Fibroblast of skin of left quadriceps (primary cell): ENCODE data around the gene HEG1.

Experiments
- DNase-seq, 2 experiments: peaks; one replicate each; pipeline ENCODE4 v3.0.0-alpha.2; 2013; ENCODE audit warnings: low read depth in 2 of 2

The HEG1 gene

DNA sequence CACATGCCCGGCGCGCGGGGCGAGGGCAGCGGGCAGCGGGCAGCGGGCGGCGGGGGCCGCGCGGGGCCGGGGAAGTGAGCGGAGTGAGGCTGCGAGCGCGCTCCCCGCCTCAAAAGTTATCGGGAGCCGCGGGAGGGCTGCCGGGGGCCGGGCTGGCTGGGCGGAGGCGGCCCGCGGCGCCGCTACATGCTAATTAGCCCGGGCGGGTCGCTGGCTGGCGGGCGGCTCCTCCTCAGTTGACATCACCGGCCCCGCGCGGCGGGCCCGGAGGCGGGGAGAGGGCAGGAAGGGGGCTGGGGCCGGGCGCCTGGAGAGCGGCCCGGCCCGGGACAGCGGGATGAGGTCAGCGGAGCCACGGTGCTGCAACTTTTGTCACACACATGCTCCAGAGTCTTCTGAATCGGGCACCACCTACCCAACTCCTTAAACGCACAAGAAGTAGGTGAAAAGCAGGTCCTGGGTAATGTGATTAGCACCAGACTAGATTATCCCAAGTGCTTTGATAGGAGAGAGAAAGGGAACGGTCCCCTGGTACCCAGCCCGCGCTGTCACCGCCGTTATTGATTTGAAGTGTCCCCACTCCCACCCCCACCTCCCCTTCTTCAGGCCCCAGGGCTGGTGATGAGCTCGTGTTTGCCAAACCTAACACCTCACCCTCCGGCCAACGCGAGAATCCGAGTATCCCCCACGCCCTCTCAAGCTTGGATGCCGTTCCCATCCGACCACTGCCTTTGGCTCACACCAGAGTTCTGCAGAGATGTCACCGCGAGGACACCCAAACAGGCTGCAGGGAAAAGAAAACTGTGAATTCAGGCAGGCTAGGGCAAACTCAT, at the start of gene HEG1:
Gene HEG1, minus strand, starts transcription at position 85 of the 833 bp plus-strand sequence. CDS start 107 bp downstream, outside the sequence.
- DNase-seq = peak; percentile 60 to 63

- DNase-seq = no peak
Measured at GRCh38 chr3:125105116-125105515, 49.3 kb upstream of the HEG1 start.

DNA sequence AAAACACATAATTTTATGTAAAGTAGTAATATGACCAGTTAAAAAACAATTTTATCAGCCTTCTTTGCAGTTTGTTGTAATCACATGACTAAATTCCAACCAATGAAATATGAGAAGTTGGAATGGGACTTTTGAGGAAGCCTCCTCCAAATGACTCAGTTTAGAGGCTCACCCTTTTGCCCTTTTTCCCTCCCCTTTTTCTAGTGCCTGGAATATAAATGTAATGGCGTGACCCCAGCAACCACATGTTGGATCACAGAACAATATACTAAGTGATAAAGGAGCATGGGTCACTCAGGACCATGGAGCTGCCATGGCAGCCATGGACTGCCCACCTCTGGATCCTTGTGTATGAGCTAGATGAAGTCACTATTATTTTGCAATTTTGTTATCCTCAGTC, 48.8 kb upstream of the HEG1 start:
- DNase-seq = no peak

DNA sequence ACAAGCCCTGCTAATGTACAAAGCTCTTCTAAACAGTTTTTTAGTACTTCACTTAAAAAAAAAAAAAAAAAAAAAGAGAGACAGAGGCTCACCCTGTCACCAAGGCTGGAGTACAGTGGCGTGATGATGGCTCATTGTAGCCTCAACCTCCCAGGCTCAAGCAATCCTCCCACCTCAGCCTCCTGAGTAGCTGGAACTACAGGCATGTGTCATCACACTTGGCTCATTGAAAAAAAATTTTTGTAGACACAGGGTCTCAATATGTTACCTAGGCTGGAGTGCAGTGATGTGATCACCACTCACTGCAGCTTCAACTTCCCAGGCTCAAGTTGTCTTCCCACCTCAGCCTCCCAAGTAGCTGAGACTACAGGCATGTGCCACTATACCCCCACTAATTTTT, 47.6 kb upstream of the HEG1 start:
- DNase-seq = no peak

DNA sequence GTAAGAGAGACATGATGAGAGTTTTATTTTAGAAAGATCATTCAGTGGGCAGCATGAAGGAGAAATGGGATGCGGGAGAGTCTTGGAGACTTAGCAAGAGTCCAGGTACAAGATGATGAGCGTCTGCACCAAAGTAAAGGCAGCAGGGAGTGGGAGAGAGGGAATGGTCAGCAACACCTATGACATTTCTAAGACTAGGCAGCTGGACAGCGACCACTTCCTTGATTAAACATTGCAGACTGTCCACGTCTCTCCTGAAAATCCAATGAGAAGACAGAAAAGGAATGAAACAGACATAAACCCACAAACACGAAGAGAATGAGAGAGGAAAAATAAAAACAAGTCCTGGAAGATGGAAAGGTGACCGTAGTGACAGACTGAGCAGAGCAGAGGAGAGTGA, 46.7 kb upstream of the HEG1 start:
- no peak for DNase-seq

DNA sequence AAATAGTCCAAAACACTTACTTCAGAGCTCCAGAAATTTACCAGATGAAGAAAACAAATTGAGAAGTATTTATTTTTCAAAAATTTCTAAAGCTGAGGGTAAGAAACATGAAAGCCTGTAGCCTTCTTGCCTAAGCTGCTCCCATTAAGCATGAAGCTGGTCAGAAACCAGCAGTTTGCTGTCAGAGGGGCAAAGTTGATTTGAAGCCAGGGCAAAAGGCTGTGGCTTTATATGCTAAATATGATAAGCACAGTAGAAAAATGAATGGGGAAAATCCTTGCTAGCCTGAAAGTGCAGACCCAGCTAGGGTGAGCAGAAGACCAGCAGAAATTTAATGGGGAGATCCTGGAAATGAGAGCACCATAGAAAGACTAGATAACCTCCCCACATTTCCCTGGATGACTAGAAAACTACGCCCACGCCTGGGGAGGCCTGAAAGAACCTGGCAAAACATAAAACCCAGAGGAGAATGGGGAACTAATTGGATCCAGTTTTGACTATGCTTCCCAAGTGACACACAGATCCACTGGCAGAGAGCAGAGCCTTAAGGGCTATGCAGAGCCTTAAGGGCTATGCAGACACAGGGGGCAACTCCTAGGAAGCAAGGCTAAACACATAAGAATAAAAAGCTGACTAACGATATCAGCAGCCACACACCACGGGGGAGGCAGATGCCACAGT, 43.0 kb upstream of the HEG1 start:
- DNase-seq = no peak

GRCh38 chr3:125090649-125091048, 34.9 kb upstream of the HEG1 start:
- no peak for DNase-seq

DNA sequence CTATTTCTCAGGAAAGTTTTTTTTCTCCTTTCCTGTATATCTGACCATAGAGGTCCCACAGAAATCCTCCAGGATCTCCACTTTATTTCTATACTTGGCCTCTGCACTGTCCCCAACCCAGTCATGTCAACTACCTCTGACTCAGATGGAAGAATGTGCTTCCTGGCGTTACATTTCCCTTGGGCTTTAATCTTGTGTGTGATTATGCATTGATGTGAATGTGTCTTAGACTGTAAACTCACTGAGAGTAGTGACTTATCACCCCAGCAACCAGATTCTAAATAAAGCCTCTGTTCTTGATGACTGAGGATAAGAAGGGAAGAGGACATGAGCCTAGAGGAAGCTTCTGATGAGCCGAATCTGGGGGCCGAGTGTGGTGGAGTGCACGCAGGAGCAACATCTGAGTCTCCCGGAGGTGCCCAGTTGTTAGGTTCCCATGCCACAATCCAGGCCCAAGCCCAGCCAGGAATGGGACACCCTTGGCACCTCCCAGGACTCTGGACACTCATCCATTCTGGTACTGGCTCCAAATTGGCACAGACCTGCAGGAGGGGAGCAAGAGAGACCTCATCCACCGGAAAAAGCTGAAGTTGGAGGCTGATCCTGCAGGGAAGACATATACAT, 32.1 kb upstream of the HEG1 start:
- no peak for DNase-seq

GRCh38 chr3:125085166-125085565, 29.4 kb upstream of the HEG1 start:
- DNase-seq = no peak

DNA sequence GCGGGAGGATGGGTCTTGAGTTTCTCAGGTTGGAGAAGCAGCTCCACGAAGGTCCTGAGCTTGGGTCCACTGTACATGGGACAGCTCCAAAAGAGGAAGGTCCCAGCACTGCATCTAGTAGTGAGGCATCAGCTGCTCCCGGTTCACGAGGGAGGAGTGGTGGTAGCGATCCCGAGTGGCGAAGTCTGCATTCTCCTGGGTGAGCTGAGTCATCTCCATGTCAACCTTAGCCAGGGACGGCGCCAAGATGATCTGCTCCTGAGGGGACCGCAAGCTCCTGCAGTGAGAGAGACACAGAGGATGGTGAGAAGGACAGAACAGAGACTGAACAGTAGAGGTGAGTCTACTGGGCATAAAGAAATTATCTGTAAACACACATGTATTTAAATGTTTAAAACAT, 28.0 kb upstream of the HEG1 start:
- no peak for DNase-seq

- DNase-seq = peak; percentile 40 to 47
Measured at GRCh38 chr3:125082339-125082738, 26.5 kb upstream of the HEG1 start.

GRCh38 chr3:125080077-125080476, 24.3 kb upstream of the HEG1 start:
- DNase-seq = no peak

DNA sequence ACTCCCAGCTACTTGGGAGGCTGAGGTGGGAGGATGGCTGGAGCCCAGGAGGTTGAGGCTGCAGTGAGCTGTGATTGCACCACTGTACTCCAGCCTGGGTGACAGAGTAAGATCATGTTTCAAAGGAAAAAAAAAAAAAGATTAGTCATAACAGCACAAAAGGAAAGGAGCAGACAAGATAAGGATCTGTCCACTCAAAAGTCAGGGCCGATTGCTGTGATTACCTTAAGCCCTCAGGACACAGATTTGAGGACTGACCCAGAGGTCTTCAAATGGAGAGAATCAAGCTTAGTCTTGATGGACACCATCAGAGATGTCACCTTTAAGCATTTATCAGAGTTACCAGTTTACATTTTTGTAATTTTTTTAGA, 23.9 kb upstream of the HEG1 start:
- no peak for DNase-seq

DNA sequence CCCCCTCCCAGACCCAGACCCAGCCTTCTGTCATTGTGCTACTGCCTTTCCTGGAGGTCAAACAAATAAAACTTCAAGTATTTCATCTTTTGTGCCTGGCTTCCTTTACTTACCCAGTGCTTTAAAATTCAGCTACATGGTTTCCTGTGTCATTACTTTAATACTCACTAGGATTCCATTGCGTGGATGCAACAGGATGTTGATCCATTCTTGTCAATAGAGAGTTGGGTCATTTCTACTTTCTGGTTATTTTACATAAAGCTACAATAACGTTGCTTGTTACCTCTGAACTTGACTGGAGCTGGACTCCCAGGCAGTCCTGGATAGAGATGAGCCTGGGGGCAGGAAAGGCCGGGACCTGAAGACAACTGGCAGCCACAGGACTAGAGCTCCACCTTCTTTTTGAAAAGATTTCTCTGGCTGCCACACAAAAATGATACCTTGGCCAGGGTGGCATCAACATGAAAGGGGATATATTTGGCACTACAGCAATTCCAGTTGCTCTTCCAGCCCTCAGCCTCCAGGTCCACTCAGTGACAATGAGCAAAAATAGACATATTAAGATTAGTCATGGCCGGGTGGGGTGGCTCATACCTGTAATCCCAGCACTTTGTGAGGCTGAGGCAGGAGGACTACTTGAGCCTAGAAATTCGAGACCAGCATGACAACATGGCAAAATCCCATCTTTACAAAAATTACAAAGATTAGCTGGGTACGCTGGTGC, 23.3 kb upstream of the HEG1 start:
- no peak for DNase-seq

GRCh38 chr3:125077864-125078263, 22.1 kb upstream of the HEG1 start:
- DNase-seq = no peak

DNA sequence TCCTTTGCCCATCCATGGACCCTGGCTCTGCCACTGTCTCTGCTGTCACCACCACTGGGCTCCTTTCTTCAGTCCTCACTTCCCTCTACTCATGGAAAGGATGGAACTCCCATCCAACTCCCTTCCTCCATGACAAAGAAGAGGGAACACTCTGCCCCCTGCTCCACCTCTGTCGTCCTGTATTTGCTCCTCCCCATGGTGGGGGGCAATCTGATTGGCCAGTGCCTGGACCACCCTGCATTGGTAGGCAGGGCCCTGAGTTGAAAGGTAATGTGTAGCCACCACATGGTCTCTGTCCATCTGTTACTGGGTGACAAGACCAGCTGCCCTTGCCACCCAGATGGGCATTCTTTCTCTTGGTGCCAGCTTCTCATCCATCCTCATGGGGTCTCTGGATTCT, 20.7 kb upstream of the HEG1 start:
- no peak for DNase-seq

- DNase-seq = no peak
Measured at GRCh38 chr3:125075738-125076137, 19.9 kb upstream of the HEG1 start.

GRCh38 chr3:125073390-125073905, 17.7 kb upstream of the HEG1 start:
- DNase-seq = no peak

DNA sequence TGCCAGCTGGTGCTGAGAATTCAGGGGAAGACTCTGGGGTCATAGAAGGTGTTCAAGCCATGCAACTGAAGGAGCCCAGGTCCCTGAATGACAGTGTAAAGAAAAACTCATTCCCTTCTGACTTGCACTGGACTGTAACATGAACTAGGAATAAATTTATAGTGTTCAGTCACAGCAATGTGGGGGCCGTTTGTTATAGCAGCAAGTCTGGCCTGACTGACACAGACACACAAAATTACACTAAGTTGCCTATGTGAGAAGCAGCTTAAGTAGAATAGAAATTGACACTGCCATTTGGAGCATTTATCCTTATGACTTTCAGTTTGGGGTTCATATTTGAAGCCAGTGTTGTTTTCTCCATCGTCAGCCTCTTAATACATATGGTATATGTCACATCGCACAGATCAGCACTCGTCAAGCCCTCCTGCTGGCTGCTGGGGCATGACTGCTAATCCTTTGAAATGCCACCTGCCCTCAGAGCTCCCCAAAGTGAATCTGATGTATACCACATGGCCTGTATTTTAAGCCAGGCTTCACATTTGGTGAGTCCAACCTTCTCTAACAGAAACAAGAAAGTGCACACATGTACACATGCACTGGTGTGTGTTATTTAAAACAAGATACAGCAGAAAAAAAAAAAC, 17.1 kb upstream of the HEG1 start:
- no peak for DNase-seq

GRCh38 chr3:125072301-125072700, 16.5 kb upstream of the HEG1 start:
- no peak for DNase-seq

- DNase-seq = no peak
Measured at GRCh38 chr3:125069968-125070745, 14.4 kb upstream of the HEG1 start.
